Glutamatergic neuron (in vitro differentiated cells): Measurements from ENCODE around the gene MSRB1. TPM values are rescaled to one million over a fixed set of nuclear protein-coding genes. Genes with fewer than 3 reads are reported as not detected.

ENCODE experiments used
- DNase-seq: peaks from one replicate; pipeline ENCODE4 v3.0.0; 2022
- H3K27ac Mint-ChIP-seq: one replicate; pipeline ENCODE4 v1.8.0; 2020; ENCODE audit warnings: mild to moderate bottlenecking, mixed read lengths, inconsistent platforms; ENCODE audit not compliant: unreplicated experiment
- H3K27me3 Mint-ChIP-seq: one replicate; pipeline ENCODE4 v1.8.0; 2020; ENCODE audit warnings: mild to moderate bottlenecking, moderate library complexity, mixed read lengths, inconsistent platforms; ENCODE audit not compliant: unreplicated experiment
- H3K36me3 Mint-ChIP-seq: one replicate; pipeline ENCODE4 v1.8.0; 2020; ENCODE audit warnings: mild to moderate bottlenecking, mixed read lengths, inconsistent platforms; ENCODE audit not compliant: unreplicated experiment
- H3K4me1 Mint-ChIP-seq: one replicate; pipeline ENCODE4 v1.8.0; 2020; ENCODE audit warnings: mild to moderate bottlenecking, low read depth, mixed read lengths, inconsistent platforms; ENCODE audit not compliant: unreplicated experiment
- H3K4me3 Mint-ChIP-seq: one replicate; pipeline ENCODE4 v1.8.0; 2020; ENCODE audit warnings: mild to moderate bottlenecking, mixed read lengths, inconsistent platforms; ENCODE audit not compliant: unreplicated experiment
- H3K9me3 Mint-ChIP-seq: one replicate; pipeline ENCODE4 v1.8.0; 2020; ENCODE audit warnings: mild to moderate bottlenecking, moderate library complexity, mixed read lengths, inconsistent platforms; ENCODE audit not compliant: unreplicated experiment
- CTCF ChIP-seq: fragments of 200-600 bp; sonication (generic); IDR thresholded peaks from one replicate; pipeline ENCODE4 v1.5.0; 2021; ENCODE audit not compliant: partially characterized antibody, unreplicated experiment
- total RNA-seq: library from RNA; stranded (reverse); fragmentation: NEBNext Ultra II Directional; extraction: Animal tissue kit (Norgen Biotek cat#: 25700); gene quantifications from one replicate; pipeline ENCODE4 v1.2.1, GENCODE V29; 2021; ENCODE audit not compliant: unreplicated experiment

Gene MSRB1
- total RNA-seq, 1 donor from 2014 or later = 50.9 TPM

GRCh38 chr16:1978476-1979120, 35.6 kb upstream of the MSRB1 start:
- peaks cover 2% of the 10 kb centered on the region for H3K9me3 Mint-ChIP-seq
- no peak for TF ChIP-seq CTCF
- H3K27me3 Mint-ChIP-seq = peaks cover 8% of the 10 kb centered on the region
- peaks cover 16% of the 10 kb centered on the region for H3K4me1 Mint-ChIP-seq
- no peak for DNase-seq
- H3K4me3 Mint-ChIP-seq = no peak overlapping the region
- no peak overlapping the region for H3K27ac Mint-ChIP-seq
- no peaks in the 10 kb centered on the region for H3K36me3 Mint-ChIP-seq

GRCh38 chr16:1977875-1978268, 34.9 kb upstream of the MSRB1 start:
- no peak overlapping the region for H3K4me3 Mint-ChIP-seq
- no peak for DNase-seq
- H3K36me3 Mint-ChIP-seq = no peaks in the 10 kb centered on the region
- peaks cover 2% of the 10 kb centered on the region for H3K9me3 Mint-ChIP-seq
- no peak for TF ChIP-seq CTCF
- peaks cover 6% of the 10 kb centered on the region for H3K27me3 Mint-ChIP-seq
- peaks cover 12% of the 10 kb centered on the region for H3K4me1 Mint-ChIP-seq
- no peak overlapping the region for H3K27ac Mint-ChIP-seq

GRCh38 chr16:1976951-1977874, 34.2 kb upstream of the MSRB1 start:
- Mint-ChIP-seq H3K9me3 (peaks cover 2% of the 10 kb centered on the region), H3K4me1 (peaks cover 6% of the 10 kb centered on the region), H3K36me3 (no peaks in the 10 kb centered on the region), H3K27me3 (peaks cover 4% of the 10 kb centered on the region), H3K4me3 (no peak overlapping the region), H3K27ac (no peak overlapping the region)
- no peak for DNase-seq
- TF ChIP-seq CTCF = no peak

GRCh38 chr16:1976216-1976520, 33.2 kb upstream of the MSRB1 start:
- no peak for TF ChIP-seq CTCF
- Mint-ChIP-seq H3K27ac (no peak overlapping the region), H3K27me3 (peaks cover 6% of the 10 kb centered on the region), H3K4me1 (peaks cover 3% of the 10 kb centered on the region), H3K9me3 (peaks cover 8% of the 10 kb centered on the region), H3K36me3 (no peaks in the 10 kb centered on the region), H3K4me3 (no peak overlapping the region)
- DNase-seq = no peak
